Measurements from ENCODE around the gene HOXC12.

- TF ChIP-seq CTCF (IDR thresholded peaks at IDR 0.05; ENCODE audit: low read depth, low read length, missing input control) (no peak), FOXA1 (IDR thresholded peaks at IDR 0.05) (no peak), JUND (IDR thresholded peaks at IDR 0.05) (no peak), MAX (IDR thresholded peaks at IDR 0.05) (no peak), EGR1 (IDR thresholded peaks at IDR 0.05; ENCODE audit: low read depth in 2 of 2) (no peak), RAD21 (IDR thresholded peaks at IDR 0.05) (no peak), YY1 (IDR thresholded peaks at IDR 0.05) (no peak), REST (IDR thresholded peaks at IDR 0.05) (no peak), TAF1 (conservative IDR thresholded peaks at IDR 0.05) (no peak), GABPA (IDR thresholded peaks at IDR 0.05 in 1 of 2, conservative IDR thresholded peaks at IDR 0.05 in 1 of 2) (no peak), ATF3 (IDR thresholded peaks at IDR 0.05) (no peak), SP1 (IDR thresholded peaks at IDR 0.05) (no peak)
Observed at GRCh38 chr12:54005531-54005852, 50.8 kb downstream of the HOXC12 start.

Data from liver (tissue), 3 donors.